K562 (cell line): ENCODE measurements around the gene ATRX. TPM values are rescaled to one million over a fixed set of nuclear protein-coding genes. Genes with fewer than 3 reads are reported as not detected.

ENCODE experiments used
- ARID1B ChIP-seq: fragments of 450-650 bp; IDR thresholded peaks from 2 replicates; pipeline ENCODE4 v1.6.1; 2016; ENCODE audit warnings: antibody characterized with exemption, mild to moderate bottlenecking, inconsistent platforms
- EP300 ChIP-seq: IDR thresholded peaks from 2 replicates; pipeline ENCODE4 v1.6.1; 2012; ENCODE audit warnings: low read length, improper control_type of control experiment
- HCFC1 ChIP-seq: IDR thresholded peaks from 2 replicates; pipeline ENCODE4 v1.6.1; 2012; ENCODE audit warnings: low read depth, low read length, improper control_type of control experiment
- IFI16 ChIP-seq: fragments of 250-450 bp; sonication (Bioruptor Pico); IDR thresholded peaks from 2 replicates; pipeline ENCODE4 v2.1.2; 2022; ENCODE audit warnings: mild to moderate bottlenecking, inconsistent platforms
- NFIC ChIP-seq: fragments of 450-650 bp; IDR thresholded peaks from 2 replicates; pipeline ENCODE4 v1.6.1; 2017; ENCODE audit warnings: mild to moderate bottlenecking, inconsistent platforms
- NR0B1 ChIP-seq: fragments of 450-650 bp; IDR thresholded peaks from one replicate; pipeline ENCODE4 v1.6.1; 2018; ENCODE audit warnings: mild to moderate bottlenecking, moderate library complexity; ENCODE audit not compliant: partially characterized antibody
- RBM14 ChIP-seq: fragments of 200-400 bp; formaldehyde crosslinking; IDR thresholded peaks from 2 replicates; pipeline ENCODE4 v1.6.1; 2018; ENCODE audit warnings: low read depth, mild to moderate bottlenecking, low read length, moderate library complexity, borderline replicate concordance; ENCODE audit not compliant: insufficient read depth
- THAP12 ChIP-seq: fragments of 250-450 bp; sonication (Bioruptor Pico); IDR thresholded peaks from 2 replicates; pipeline ENCODE4 v1.9.0; 2021; ENCODE audit warnings: mild to moderate bottlenecking, inconsistent platforms
- ZBTB11 ChIP-seq, 3 experiments: fragments of 200-800 bp in 1 of 3; fragments of 250-450 bp in 1 of 3; fragments of 450-650 bp in 1 of 3; sonication (Bioruptor Pico) in 1 of 3; sonication (Bioruptor generic) in 1 of 3; formaldehyde crosslinking in 1 of 3; IDR thresholded peaks; 2 replicates each; pipeline versions ENCODE4 v1.6.1 to v1.8.0; 2016 to 2022; ENCODE audit warnings: mild to moderate bottlenecking in 2 of 3, missing genetic modification characterization in 2 of 3, missing compliant biosample characterization in 1 of 3, moderate library complexity in 1 of 3
- ZFP91 ChIP-seq: sonication (generic); formaldehyde crosslinking; IDR thresholded peaks from 2 replicates; pipeline ENCODE4 v1.8.0; 2022; ENCODE audit warnings: mild to moderate bottlenecking, missing genetic modification reagents
- ZNF224 ChIP-seq: sonication (generic); formaldehyde crosslinking; IDR thresholded peaks from 2 replicates; pipeline ENCODE4 v1.8.0; 2022; ENCODE audit warnings: mild to moderate bottlenecking, missing genetic modification reagents
- ZNF707 ChIP-seq: fragments of 250-450 bp; sonication (Bioruptor Pico); conservative IDR thresholded peaks from 2 replicates; pipeline ENCODE4 v1.8.0; 2022; ENCODE audit warnings: inconsistent platforms, mild to moderate bottlenecking, moderate library complexity
- ZNF778 ChIP-seq: fragments of 450-650 bp; formaldehyde crosslinking; IDR thresholded peaks from 2 replicates; pipeline ENCODE4 v1.4.0; 2020; ENCODE audit warnings: mild to moderate bottlenecking, moderate library complexity
- ZNF785 ChIP-seq: fragments of 250-450 bp; sonication (Bioruptor Pico); IDR thresholded peaks from 2 replicates; pipeline ENCODE4 v1.4.0; 2020; ENCODE audit warnings: mild to moderate bottlenecking
- polyA plus RNA-seq, 8 experiments: library from polyadenylated mRNA; depleted of rRNA in 4 of 8; stranded (reverse) in 5 of 8; unstranded in 3 of 8; fragments of >200 nt; fragmentation: Nextera tagmentation in 2 of 8; fragmentation: Illumina TruSeq in 1 of 8; extraction: Ambion mirVana in 2 of 8; extraction: Trizol in 1 of 8; gene quantifications; 2 replicates each; pipeline versions ENCODE4 v1.2.1 to v1.2.3, GENCODE V29; 2011 to 2014; ENCODE audit warnings: inconsistent platforms in 1 of 8, missing spikeins in 1 of 8
- total RNA-seq, 7 experiments: library from RNA; depleted of rRNA in 6 of 7; stranded (reverse); fragments of >200 nt in 6 of 7; fragmentation: Illumina TruSeq in 2 of 7; extraction: Trizol in 2 of 7; gene quantifications; 2 replicates each; pipeline versions ENCODE4 v1.2.1 to v1.2.3, GENCODE V29; 2011 to 2021; ENCODE audit warnings: low replicate concordance in 1 of 7
- TF ChIP-seq, protein P1 (sequence below): sonication (generic); formaldehyde crosslinking; IDR thresholded peaks from 2 replicates; pipeline ENCODE4 v1.9.0; 2022; ENCODE audit warnings: mild to moderate bottlenecking, missing genetic modification reagents
- TF ChIP-seq, protein P2 (sequence below): sonication (generic); formaldehyde crosslinking; IDR thresholded peaks from 2 replicates; pipeline ENCODE4 v1.8.1; 2023; ENCODE audit warnings: mild to moderate bottlenecking, missing genetic modification reagents

The ATRX gene
- total and polyA plus RNA-seq, 9 of the 15 experiments (the other 6 are each of a cell fraction or from before 2014, with no cell fraction given): 7.7 to 23.1 (median 20.2) TPM

DNA sequence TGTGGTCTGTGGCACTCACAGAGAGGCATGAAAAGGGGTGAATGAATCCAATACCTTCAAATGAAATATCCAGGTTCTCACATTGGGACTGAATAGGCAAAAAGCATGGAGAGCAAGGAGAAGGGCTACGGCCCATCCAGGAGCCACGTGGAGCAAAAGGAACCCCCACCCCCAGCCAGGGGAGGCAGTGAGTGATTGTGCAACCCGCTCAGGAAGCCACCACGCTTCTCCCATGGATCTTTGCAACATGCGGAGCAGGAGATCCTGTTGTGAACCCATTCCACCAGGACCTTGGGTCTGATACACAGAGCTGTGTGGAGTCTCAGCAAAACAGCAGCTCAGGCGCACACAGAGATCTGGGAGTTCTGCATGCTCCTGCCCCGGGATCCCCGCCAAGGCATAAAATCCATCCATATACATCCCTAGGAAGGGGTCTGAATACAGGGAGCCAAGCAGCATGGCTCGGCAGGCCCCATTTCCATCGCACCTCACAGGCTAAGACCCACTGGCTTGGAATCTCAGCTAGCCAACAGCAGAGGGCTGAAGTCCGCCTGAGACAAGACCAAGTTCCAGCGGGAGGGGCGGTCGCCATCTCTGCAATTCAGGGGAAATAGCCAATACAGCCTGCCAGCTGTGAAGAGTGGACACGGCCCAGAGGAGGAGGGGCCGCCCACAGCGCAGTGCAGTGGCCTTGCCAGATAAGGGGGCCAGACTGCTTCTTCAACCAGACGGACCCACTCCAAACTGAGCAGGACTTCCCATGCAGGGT is 258.6 kb downstream of the ATRX start (continued):
- TF ChIP-seq, protein P1, sequence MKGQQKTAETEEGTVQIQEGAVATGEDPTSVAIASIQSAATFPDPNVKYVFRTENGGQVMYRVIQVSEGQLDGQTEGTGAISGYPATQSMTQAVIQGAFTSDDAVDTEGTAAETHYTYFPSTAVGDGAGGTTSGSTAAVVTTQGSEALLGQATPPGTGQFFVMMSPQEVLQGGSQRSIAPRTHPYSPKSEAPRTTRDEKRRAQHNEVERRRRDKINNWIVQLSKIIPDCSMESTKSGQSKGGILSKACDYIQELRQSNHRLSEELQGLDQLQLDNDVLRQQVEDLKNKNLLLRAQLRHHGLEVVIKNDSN: no peak
- no peak for TF ChIP-seq HCFC1
- no peak for TF ChIP-seq ZNF707 (CRISPR knock-in tag)
- peak; percentile 41 for TF ChIP-seq ARID1B
- TF ChIP-seq RBM14: no peak
- no peak for TF ChIP-seq ZNF224
- TF ChIP-seq EP300: no peak
- TF ChIP-seq, protein P2, sequence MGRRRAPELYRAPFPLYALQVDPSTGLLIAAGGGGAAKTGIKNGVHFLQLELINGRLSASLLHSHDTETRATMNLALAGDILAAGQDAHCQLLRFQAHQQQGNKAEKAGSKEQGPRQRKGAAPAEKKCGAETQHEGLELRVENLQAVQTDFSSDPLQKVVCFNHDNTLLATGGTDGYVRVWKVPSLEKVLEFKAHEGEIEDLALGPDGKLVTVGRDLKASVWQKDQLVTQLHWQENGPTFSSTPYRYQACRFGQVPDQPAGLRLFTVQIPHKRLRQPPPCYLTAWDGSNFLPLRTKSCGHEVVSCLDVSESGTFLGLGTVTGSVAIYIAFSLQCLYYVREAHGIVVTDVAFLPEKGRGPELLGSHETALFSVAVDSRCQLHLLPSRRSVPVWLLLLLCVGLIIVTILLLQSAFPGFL (CRISPR knock-in tag): no peak
- TF ChIP-seq THAP12: no peak
- TF ChIP-seq ZFP91: no peak
- TF ChIP-seq ZNF785 (CRISPR knock-in tag): no peak
- TF ChIP-seq IFI16 (CRISPR knock-in tag): no peak
- no peak for TF ChIP-seq ZBTB11 (CRISPR knock-in tag; IDR thresholded peaks at IDR 0.05)
- peak; percentile 32; the same call in 1 of the 2 replicates for TF ChIP-seq NFIC
- no peak for TF ChIP-seq ZNF778 (CRISPR knock-in tag)
- TF ChIP-seq NR0B1: no peak
